Measurements from ENCODE around the gene PPP1R1A.

The PPP1R1A gene

GRCh38 chr12:54603173-54603814 is 14.8 kb upstream of the PPP1R1A start:
- DNase-seq (ENCODE audit: low spot score) = peak; percentile 84

GRCh38 chr12:54602661-54603060 is 14.2 kb upstream of the PPP1R1A start:
- no peak for DNase-seq (ENCODE audit: low spot score)

- peak; percentile 43 for DNase-seq (ENCODE audit: low spot score)
Measured at GRCh38 chr12:54601841-54602240, 13.4 kb upstream of the PPP1R1A start.

- no peak for DNase-seq (ENCODE audit: low spot score)
Measured at GRCh38 chr12:54598970-54599369, 10.5 kb upstream of the PPP1R1A start.

GRCh38 chr12:54596526-54596946 is 8.1 kb upstream of the PPP1R1A start:
- peak; percentile 79 for DNase-seq (ENCODE audit: low spot score)

GRCh38 chr12:54595471-54595870 is 7.0 kb upstream of the PPP1R1A start:
- no peak for DNase-seq (ENCODE audit: low spot score)

- DNase-seq (ENCODE audit: low spot score) = no peak
Measured at GRCh38 chr12:54593725-54594124, 5.3 kb upstream of the PPP1R1A start.

- DNase-seq (ENCODE audit: low spot score) = no peak
Measured at GRCh38 chr12:54593135-54593534, 4.7 kb upstream of the PPP1R1A start.

- DNase-seq (ENCODE audit: low spot score) = peak; percentile 22
Measured at GRCh38 chr12:54592316-54592715, 3.9 kb upstream of the PPP1R1A start.

GRCh38 chr12:54590978-54591591 is 2.6 kb upstream of the PPP1R1A start:
- no peak for DNase-seq (ENCODE audit: low spot score)

GRCh38 chr12:54589964-54590363 is 1.5 kb upstream of the PPP1R1A start:
- no peak for DNase-seq (ENCODE audit: low spot score)

- no peak for DNase-seq (ENCODE audit: low spot score)
Measured at GRCh38 chr12:54588890-54589267, 420 bp upstream of the PPP1R1A start.

GRCh38 chr12:54587315-54587873 is 1.1 kb downstream of the PPP1R1A start:
- DNase-seq (ENCODE audit: low spot score) = peak; percentile 64

- no peak for DNase-seq (ENCODE audit: low spot score)
Measured at GRCh38 chr12:54586620-54587019, 1.8 kb downstream of the PPP1R1A start.

GRCh38 chr12:54585243-54585642 is 3.2 kb downstream of the PPP1R1A start:
- no peak for DNase-seq (ENCODE audit: low spot score)

- no peak for DNase-seq (ENCODE audit: low spot score)
Measured at GRCh38 chr12:54584128-54584527, 4.3 kb downstream of the PPP1R1A start.

- no peak for DNase-seq (ENCODE audit: low spot score)
Measured at GRCh38 chr12:54583726-54584125, 4.7 kb downstream of the PPP1R1A start.

GRCh38 chr12:54581412-54581811 is 7.0 kb downstream of the PPP1R1A start:
- no peak for DNase-seq (ENCODE audit: low spot score)

- peak; percentile 86 for DNase-seq (ENCODE audit: low spot score)
Measured at GRCh38 chr12:54579696-54580333, 8.6 kb downstream of the PPP1R1A start.

GRCh38 chr12:54579258-54579657 is 9.2 kb downstream of the PPP1R1A start:
- no peak for DNase-seq (ENCODE audit: low spot score)

GRCh38 chr12:54578778-54579177 is 9.7 kb downstream of the PPP1R1A start:
- no peak for DNase-seq (ENCODE audit: low spot score)

- no peak for DNase-seq (ENCODE audit: low spot score)
Measured at GRCh38 chr12:54572881-54573280, 15.6 kb downstream of the PPP1R1A start.
